Activated CD8-positive, alpha-beta T cell treated with anti-CD3 and anti-CD28 coated beads for 36 hours (primary cell): ENCODE results near the gene RNF130. TPM values are rescaled to one million over a fixed set of nuclear protein-coding genes. Genes with fewer than 3 reads are reported as not detected.

Experiments
- ATAC-seq: fragments of 200-7000 bp; cut with Tn5 transposase; one replicate; pipeline ENCODE4 v1.10.0; 2021; ENCODE audit warnings: mild to moderate bottlenecking, moderate library complexity
- CTCF ChIA-PET: fragments of 350-600 bp; sonication (Branson Sonifier 250); formaldehyde crosslinking; loops from one replicate; lab custom pipeline; 2021; ENCODE audit warnings: antibody characterized with exemption; lab: Charles Lee
- POLR2A ChIA-PET: fragments of 350-600 bp; sonication (Branson Sonifier 250); formaldehyde crosslinking; loops from one replicate; lab custom pipeline; 2021; ENCODE audit warnings: antibody characterized with exemption; lab: Charles Lee
- DNase-seq: peaks from one replicate; pipeline ENCODE4 v3.0.0-alpha.2; 2020
- H3K27ac Mint-ChIP-seq: one replicate; pipeline ENCODE4 v1.8.0; 2021; ENCODE audit warnings: mild to moderate bottlenecking, mixed read lengths
- H3K27me3 Mint-ChIP-seq: one replicate; pipeline ENCODE4 v1.8.0; 2021; ENCODE audit warnings: mixed read lengths
- H3K36me3 Mint-ChIP-seq: one replicate; pipeline ENCODE4 v1.8.0; 2021; ENCODE audit warnings: low read depth, mixed read lengths
- H3K4me1 Mint-ChIP-seq: one replicate; pipeline ENCODE4 v1.8.0; 2021; ENCODE audit warnings: low read depth, mixed read lengths
- H3K4me3 Mint-ChIP-seq: one replicate; pipeline ENCODE4 v1.8.0; 2021; ENCODE audit warnings: mild to moderate bottlenecking, moderate library complexity, mixed read lengths
- H3K9me3 Mint-ChIP-seq: one replicate; pipeline ENCODE4 v1.8.0; 2021; ENCODE audit warnings: mixed read lengths
- CTCF ChIP-seq: fragments of 200-600 bp; IDR thresholded peaks from one replicate; pipeline ENCODE4 v1.8.0; 2022; ENCODE audit warnings: antibody characterized with exemption, mild to moderate bottlenecking
- intact Hi-C: fragments of 100-400 bp; cut with micrococcal nuclease; formaldehyde crosslinking; loops from one replicate; pipeline ENCODE4 v1.10.0; 2022
- total RNA-seq, 2 experiments: library from RNA; stranded (reverse); gene quantifications; one replicate each; pipeline ENCODE4 v1.2.3, GENCODE V29; 2021

The RNF130 gene
- total RNA-seq, 2 experiments from 2014 or later = 10.1 to 10.6 TPM

DNA sequence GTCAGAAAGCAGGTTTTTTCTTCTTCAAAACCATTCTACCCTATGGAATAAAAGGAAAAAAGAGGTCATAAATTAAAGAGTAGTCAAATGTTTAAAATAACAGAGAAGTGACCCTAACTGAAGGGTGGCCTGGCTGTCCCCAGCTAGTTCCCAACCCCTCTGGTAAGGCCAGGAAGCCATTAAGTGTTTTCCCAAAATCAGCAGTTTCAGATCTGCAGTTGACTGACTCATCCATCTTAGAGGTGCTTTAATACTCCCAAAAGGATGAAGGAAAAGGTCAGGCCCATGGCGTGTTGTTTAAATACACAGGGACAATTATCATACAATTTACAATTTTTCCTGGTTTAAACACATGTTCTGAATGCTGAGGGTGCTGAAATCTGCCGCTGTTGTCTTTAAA is 115.9 kb downstream of the RNF130 start:
- no peak overlapping the region for H3K27ac Mint-ChIP-seq
- H3K36me3 Mint-ChIP-seq = no peaks in the 10 kb centered on the region
- ChIA-PET POLR2A (interaction anchor here (0.7 kb wide), 1 partner anchor 1136 kb away, joined by 3 read pairs; no protein-coding TSS in a partner anchor), CTCF (no interaction called here)
- H3K4me1 Mint-ChIP-seq = no peaks in the 10 kb centered on the region
- no peak for TF ChIP-seq CTCF
- intact Hi-C loops = no loop called here
- ATAC-seq = no peak
- no peak for DNase-seq
- no peak overlapping the region for H3K4me3 Mint-ChIP-seq
- H3K27me3 Mint-ChIP-seq = no peaks in the 10 kb centered on the region
- H3K9me3 Mint-ChIP-seq = no peaks in the 10 kb centered on the region

DNA sequence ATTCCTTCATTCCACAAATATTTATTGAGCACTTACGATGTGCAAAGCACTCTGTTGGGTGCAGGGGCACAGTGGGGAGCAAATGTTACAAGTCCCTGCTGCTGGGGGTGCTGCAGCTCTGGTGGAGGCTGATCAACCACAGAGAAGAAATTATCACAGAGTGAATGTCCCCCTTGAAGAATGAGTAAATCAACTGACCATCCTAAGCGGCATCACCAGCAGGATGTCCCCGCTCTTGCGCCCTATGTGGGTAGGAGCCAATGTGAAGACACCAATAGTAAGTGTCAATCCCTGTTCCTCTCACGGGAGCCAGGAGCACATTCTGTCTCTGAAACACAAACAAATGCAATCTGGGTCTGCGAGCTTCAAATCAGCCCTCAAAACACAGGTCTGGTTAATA is 116.5 kb downstream of the RNF130 start:
- ChIA-PET CTCF (no interaction called here), POLR2A (interaction anchor here (0.7 kb wide), 1 partner anchor 1136 kb away, joined by 3 read pairs; no protein-coding TSS in a partner anchor)
- ATAC-seq = no peak
- Mint-ChIP-seq H3K36me3 (no peaks in the 10 kb centered on the region), H3K9me3 (no peaks in the 10 kb centered on the region), H3K4me3 (no peak overlapping the region), H3K27ac (no peak overlapping the region), H3K4me1 (no peaks in the 10 kb centered on the region), H3K27me3 (no peaks in the 10 kb centered on the region)
- DNase-seq = no peak
- TF ChIP-seq CTCF = no peak
- intact Hi-C loops = no loop called here

GRCh38 chr5:179954434-179954833 is 117.1 kb downstream of the RNF130 start:
- no peaks in the 10 kb centered on the region for H3K9me3 Mint-ChIP-seq
- DNase-seq = no peak
- H3K4me3 Mint-ChIP-seq = no peak overlapping the region
- H3K4me1 Mint-ChIP-seq = no peaks in the 10 kb centered on the region
- intact Hi-C loops = no loop called here
- CTCF ChIA-PET = no interaction called here
- POLR2A ChIA-PET = no interaction called here
- no peak for ATAC-seq
- H3K36me3 Mint-ChIP-seq = no peaks in the 10 kb centered on the region
- no peaks in the 10 kb centered on the region for H3K27me3 Mint-ChIP-seq
- H3K27ac Mint-ChIP-seq = no peak overlapping the region
- TF ChIP-seq CTCF = no peak

DNA sequence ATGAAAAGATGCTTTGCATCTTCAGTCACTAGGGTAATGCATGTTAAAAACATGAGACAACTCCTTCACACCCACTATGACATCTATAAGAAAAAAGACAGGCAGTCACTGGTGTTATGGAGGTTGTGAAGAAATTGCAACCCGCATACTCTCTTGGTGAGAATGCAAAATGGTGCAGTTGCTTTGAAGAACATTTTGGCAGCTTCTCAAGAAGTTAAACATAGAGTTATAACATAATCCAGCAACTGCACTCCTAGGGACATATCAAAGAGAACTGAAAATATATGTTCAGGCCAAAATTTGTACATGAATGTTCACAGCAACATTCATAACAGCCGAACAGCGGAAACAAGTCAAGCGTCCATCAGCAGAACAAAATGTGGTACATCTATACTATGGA is 117.6 kb downstream of the RNF130 start:
- H3K36me3 Mint-ChIP-seq = no peaks in the 10 kb centered on the region
- POLR2A ChIA-PET = no interaction called here
- intact Hi-C loops = no loop called here

More for the DNA sequence above, 117.6 kb downstream of the RNF130 start:
- no peak overlapping the region for H3K4me3 Mint-ChIP-seq
- no peak for TF ChIP-seq CTCF
- CTCF ChIA-PET = no interaction called here
- H3K4me1 Mint-ChIP-seq = no peaks in the 10 kb centered on the region
- H3K9me3 Mint-ChIP-seq = no peaks in the 10 kb centered on the region
- DNase-seq = no peak
- no peaks in the 10 kb centered on the region for H3K27me3 Mint-ChIP-seq
- no peak for ATAC-seq
- H3K27ac Mint-ChIP-seq = no peak overlapping the region
